GM12878 (cell line): ENCODE data around the gene DIDO1. TPM values are rescaled to one million over a fixed set of nuclear protein-coding genes. Genes with fewer than 3 reads are reported as not detected.

Experiments
- ATAC-seq: fragments of 200-7000 bp; cut with Tn5 transposase; 3 replicates; pipeline ENCODE4 v1.9.1; 2020; ENCODE audit warnings: mild to moderate bottlenecking, moderate library complexity
- BruUV-seq: library from RNA; stranded (reverse); fragments of 400-500 nt; replicated peaks from 2 replicates; lab custom pipeline; 2021; lab: Mats Ljungman, UMichigan
- CTCF ChIA-PET: fragments of 300-600 bp; sonication (Branson Sonifier 250); formaldehyde crosslinking; extraction: SDS; loops from one replicate; lab custom pipeline; 2021; ENCODE audit warnings: inconsistent platforms; lab: Yijun Ruan, JAX
- POLR2A ChIA-PET: fragments of 350-600 bp; formaldehyde crosslinking; extraction: SDS; loops from one replicate; lab custom pipeline; 2021; ENCODE audit warnings: inconsistent platforms; lab: Charles Lee
- RAD21 ChIA-PET: fragments of 300-600 bp; sonication (Branson Sonifier 250); formaldehyde crosslinking; loops from one replicate; lab custom pipeline; 2023; ENCODE audit warnings: antibody characterized with exemption; ENCODE audit not compliant: unreplicated experiment; lab: Charles Lee
- SMC1A ChIA-PET: fragments of 300-600 bp; sonication (Branson Sonifier 250); formaldehyde crosslinking; loops from one replicate; lab custom pipeline; 2023; ENCODE audit not compliant: unreplicated experiment, uncharacterized antibody; lab: Charles Lee
- DNase-seq: peaks from one replicate; pipeline ENCODE4 v3.0.0-alpha.2; 2011; ENCODE audit warnings: low read depth, low spot score
- FAIRE-seq: peaks from 3 replicates; lab custom pipeline; 2011; peaks lifted over from hg19 to GRCh38; lab: Jason Lieb, UNC
- H2AFZ ChIP-seq: 2 replicates; pipeline ENCODE4 v1.6.0; 2011; ENCODE audit warnings: low read depth, low read length, control low read depth; ENCODE audit not compliant: control insufficient read depth
- H3K27ac ChIP-seq: 2 replicates; pipeline ENCODE4 v1.5.1; 2011; ENCODE audit warnings: control low read depth; ENCODE audit not compliant: control insufficient read depth, insufficient read depth
- H3K27me3 ChIP-seq, 2 experiments: replicated peaks in 1 of 2; 2 replicates each; pipeline versions ENCODE4 v1.6.0 to v1.6.1; 2011; ENCODE audit warnings: low read length in 1 of 2; ENCODE audit not compliant: control insufficient read depth in 2 of 2, insufficient read depth in 2 of 2
- H3K36me3 ChIP-seq, 2 experiments: 2 replicates each; pipeline ENCODE4 v1.5.1; 2011; ENCODE audit warnings: low read length in 1 of 2; ENCODE audit not compliant: control insufficient read depth in 2 of 2, insufficient read depth in 2 of 2
- H3K4me1 ChIP-seq: 2 replicates; pipeline ENCODE4 v1.6.1; 2011; ENCODE audit warnings: mild to moderate bottlenecking, low read length, moderate library complexity, mixed read lengths; ENCODE audit not compliant: control insufficient read depth, insufficient read depth
- H3K4me2 ChIP-seq: 2 replicates; pipeline ENCODE4 v1.6.0; 2011; ENCODE audit warnings: control low read depth; ENCODE audit not compliant: control insufficient read depth, insufficient read depth
- H3K4me3 ChIP-seq: fragments of 200-600 bp; sonication (generic); 2 replicates; pipeline ENCODE4 v1.5.1; 2016
- H3K79me2 ChIP-seq: 2 replicates; pipeline ENCODE4 v1.6.0; 2011; ENCODE audit warnings: low read length; ENCODE audit not compliant: control insufficient read depth, insufficient read depth
- H3K9ac ChIP-seq: 2 replicates; pipeline ENCODE4 v1.8.0; 2011; ENCODE audit warnings: low read length, control low read depth, mixed read lengths; ENCODE audit not compliant: control insufficient read depth, insufficient read depth
- H3K9me3 ChIP-seq: replicated peaks from 3 replicates; pipeline ENCODE4 v1.5.1; 2011; ENCODE audit warnings: mild to moderate bottlenecking, low read length; ENCODE audit not compliant: control insufficient read depth, insufficient read depth
- H4K20me1 ChIP-seq: 2 replicates; pipeline ENCODE4 v1.6.0; 2011; ENCODE audit not compliant: control insufficient read depth, insufficient read depth
- CEBPZ ChIP-seq: fragments of 150-350 bp; IDR thresholded peaks from 2 replicates; pipeline ENCODE4 v1.6.1; 2016; ENCODE audit warnings: low read depth, low read length
- CHD2 ChIP-seq: IDR thresholded peaks from 2 replicates; pipeline ENCODE4 v1.6.1; 2011; ENCODE audit warnings: low read depth, low read length, improper control_type of control experiment, borderline replicate concordance
- ELK1 ChIP-seq: IDR thresholded peaks from 2 replicates; pipeline ENCODE4 v1.6.1; 2012; ENCODE audit warnings: low read depth, low read length, improper control_type of control experiment
- JUNB ChIP-seq: IDR thresholded peaks from 2 replicates; pipeline ENCODE4 v1.6.1; 2016; ENCODE audit warnings: antibody characterized with exemption, mild to moderate bottlenecking
- PAX5 ChIP-seq: IDR thresholded peaks from 2 replicates; pipeline ENCODE4 v1.6.1; 2011; ENCODE audit warnings: low read depth, low read length, borderline replicate concordance
- USF1 ChIP-seq: IDR thresholded peaks from 2 replicates; pipeline ENCODE4 v1.6.1; 2011; ENCODE audit warnings: borderline replicate concordance, low read depth, mild to moderate bottlenecking, moderate library complexity, mixed read lengths, low read length; ENCODE audit not compliant: insufficient read depth; ENCODE audit errors: extremely low read length
- YBX1 ChIP-seq: fragments of 450-650 bp; IDR thresholded peaks from 2 replicates; pipeline ENCODE4 v1.6.1; 2016; ENCODE audit warnings: antibody characterized with exemption
- ZBED1 ChIP-seq: IDR thresholded peaks from 2 replicates; pipeline ENCODE4 v1.6.1; 2016; ENCODE audit warnings: borderline replicate concordance
- ZNF622 ChIP-seq: fragments of 450-650 bp; IDR thresholded peaks from 2 replicates; pipeline ENCODE4 v1.6.1; 2017; ENCODE audit warnings: mild to moderate bottlenecking, inconsistent platforms
- WGBS: methylation state at CpG from one replicate; pipeline ENCODE4 v1.1.6; 2016; ENCODE audit warnings: low lambda C conversion rate; ENCODE audit not compliant: insufficient replicate concordance, insufficient coverage; ENCODE audit errors: missing lambda C conversion rate; 5-methylcytosine and 5-hydroxymethylcytosine counted together
- in situ Hi-C: fragments of 300-500 bp; cut with MboI; formaldehyde crosslinking; loops from 9 replicates; pipeline ENCODE4 v1.14.3; 2018; ENCODE audit warnings: mixed read lengths
- intact Hi-C: fragments of 100-400 bp; cut with micrococcal nuclease; formaldehyde crosslinking; loops from one replicate; pipeline ENCODE4 v1.14.2; 2022; ENCODE audit not compliant: unreplicated experiment
- polyA plus RNA-seq, 11 experiments: library from polyadenylated mRNA; depleted of rRNA in 4 of 11; unstranded in 6 of 11; stranded (reverse) in 5 of 11; fragments of >200 nt; fragmentation: Nextera tagmentation in 4 of 11; fragmentation: Illumina TruSeq in 1 of 11; extraction: Ambion mirVana in 4 of 11; extraction: Trizol in 1 of 11; gene quantifications; 1 replicate in 1 of 11; 2 replicates in 10 of 11; pipeline versions ENCODE4 v1.2.1 to v1.2.3, GENCODE V29; 2011 to 2016; ENCODE audit warnings: inconsistent platforms in 2 of 11, missing spikeins in 2 of 11, low read depth in 1 of 11
- total RNA-seq, 4 experiments: library from RNA; depleted of rRNA in 3 of 4; stranded (reverse); fragments of >200 nt in 3 of 4; fragmentation: Illumina TruSeq in 1 of 4; extraction: Trizol in 1 of 4; gene quantifications; 2 replicates each; pipeline versions ENCODE4 v1.2.1 to v1.2.3, GENCODE V29; 2013 to 2021
- TF ChIP-seq, protein P1 (sequence below): fragments of 450-650 bp; IDR thresholded peaks from 2 replicates; pipeline ENCODE4 v1.6.1; 2016; ENCODE audit warnings: mild to moderate bottlenecking

Gene DIDO1
- total and polyA plus RNA-seq, 10 of the 15 experiments (the other 5 are each of a cell fraction or from before 2014, with no cell fraction given) = 5.5 to 56.4 (median 38.4) TPM

DNA sequence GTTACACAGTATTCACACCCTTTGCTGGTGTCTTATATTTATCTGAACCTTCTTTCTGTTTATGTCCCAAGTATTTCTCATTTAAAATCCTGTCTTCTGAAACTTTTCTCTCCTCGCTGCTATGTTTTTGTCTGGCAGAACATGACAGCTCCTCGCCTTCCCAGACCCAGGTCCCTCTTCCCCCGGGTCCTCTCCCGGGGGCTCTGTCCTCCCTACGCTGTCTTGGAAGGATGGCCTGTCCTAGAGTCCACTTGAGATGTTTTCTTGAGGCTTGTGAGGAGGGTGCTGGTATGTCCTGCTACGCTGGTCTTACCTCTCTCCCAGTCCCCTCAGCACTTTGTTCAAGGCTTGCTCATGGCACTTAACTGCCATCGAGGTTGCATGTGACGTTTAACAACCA lies 17.9 kb upstream of the DIDO1 start:
- DNase-seq (no peak), ATAC-seq (no peak), FAIRE-seq (no peak)
- no peak overlapping the region for H2AFZ ChIP-seq
- SMC1A ChIA-PET = no interaction called here
- H3K4me2 ChIP-seq = no peak overlapping the region
- no peaks in the 10 kb centered on the region for H3K27me3 ChIP-seq
- no peaks in the 10 kb centered on the region for H4K20me1 ChIP-seq
- 93% methylated on average over 8 of the region's 8 CpGs for WGBS
- in situ Hi-C loops = no loop called here
- H3K79me2 ChIP-seq = peaks cover 23% of the 10 kb centered on the region
- H3K27ac ChIP-seq = no peak overlapping the region
- H3K4me3 ChIP-seq = no peak overlapping the region
- CTCF ChIA-PET = interaction anchor here (1.1 kb wide), 1 partner anchor 43 kb away, joined by 3 read pairs; no protein-coding TSS in a partner anchor
- intact Hi-C loops = no loop called here
- peaks cover 24 to 56% of the 10 kb centered on the region in 2 experiments for H3K36me3 ChIP-seq
- TF ChIP-seq USF1 (no peak), ZNF622 (no peak)
- TF ChIP-seq, protein P1, sequence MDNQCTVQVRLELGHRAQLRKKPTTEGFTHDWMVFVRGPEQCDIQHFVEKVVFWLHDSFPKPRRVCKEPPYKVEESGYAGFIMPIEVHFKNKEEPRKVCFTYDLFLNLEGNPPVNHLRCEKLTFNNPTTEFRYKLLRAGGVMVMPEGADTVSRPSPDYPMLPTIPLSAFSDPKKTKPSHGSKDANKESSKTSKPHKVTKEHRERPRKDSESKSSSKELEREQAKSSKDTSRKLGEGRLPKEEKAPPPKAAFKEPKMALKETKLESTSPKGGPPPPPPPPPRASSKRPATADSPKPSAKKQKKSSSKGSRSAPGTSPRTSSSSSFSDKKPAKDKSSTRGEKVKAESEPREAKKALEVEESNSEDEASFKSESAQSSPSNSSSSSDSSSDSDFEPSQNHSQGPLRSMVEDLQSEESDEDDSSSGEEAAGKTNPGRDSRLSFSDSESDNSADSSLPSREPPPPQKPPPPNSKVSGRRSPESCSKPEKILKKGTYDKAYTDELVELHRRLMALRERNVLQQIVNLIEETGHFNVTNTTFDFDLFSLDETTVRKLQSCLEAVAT = no peak
- no peak overlapping the region for H3K9ac ChIP-seq
- RAD21 ChIA-PET = no interaction called here
- BruUV-seq = no TSS peak
- POLR2A ChIA-PET = no interaction called here
- peaks cover 1% of the 10 kb centered on the region; the same call in 1 of the 3 replicates for H3K9me3 ChIP-seq
- 0 out of 2 replicates have a peak, but pooled peaks cover 5% of the 10 kb centered on the region for H3K4me1 ChIP-seq

DNA sequence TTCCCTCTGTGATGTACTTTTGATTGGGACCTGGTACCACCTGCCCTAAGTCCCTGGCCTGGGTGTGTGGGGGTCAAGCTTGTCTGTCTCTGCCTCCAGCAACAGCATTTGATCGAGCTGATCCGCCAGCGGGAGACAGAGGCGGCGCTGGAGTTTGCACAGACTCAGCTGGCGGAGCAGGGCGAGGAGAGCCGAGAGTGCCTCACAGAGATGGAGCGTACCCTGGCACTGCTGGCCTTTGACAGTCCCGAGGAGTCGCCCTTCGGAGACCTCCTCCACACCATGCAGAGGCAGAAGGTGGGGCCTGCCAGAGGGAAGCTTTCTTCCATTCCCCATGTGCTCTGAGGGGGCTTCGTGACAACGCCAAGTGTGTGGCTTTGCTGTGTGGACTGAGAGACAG lies 17.1 kb upstream of the DIDO1 start:
- H3K4me1 ChIP-seq = 0 out of 2 replicates have a peak, but pooled peaks cover 5% of the 10 kb centered on the region
- H3K36me3 ChIP-seq = peaks cover 20 to 56% of the 10 kb centered on the region in 2 experiments
- in situ Hi-C loops (no loop called here), intact Hi-C loops (no loop called here)
- H3K4me2 ChIP-seq = no peak overlapping the region
- ChIA-PET SMC1A (no interaction called here), POLR2A (no interaction called here), CTCF (no interaction called here), RAD21 (no interaction called here)
- H3K9ac ChIP-seq = no peak overlapping the region
- H3K27me3 ChIP-seq = no peaks in the 10 kb centered on the region
- H3K4me3 ChIP-seq = no peak overlapping the region
- no peaks in the 10 kb centered on the region for H3K9me3 ChIP-seq
- no peak overlapping the region for H2AFZ ChIP-seq
- FAIRE-seq (no peak), ATAC-seq (no peak), DNase-seq (no peak)
- no peak overlapping the region for H3K27ac ChIP-seq
- BruUV-seq = no TSS peak
- no peaks in the 10 kb centered on the region for H4K20me1 ChIP-seq
- WGBS = 100% methylated on average over 13 of the region's 14 CpGs
- peaks cover 31% of the 10 kb centered on the region for H3K79me2 ChIP-seq
- no peak for TF ChIP-seq CEBPZ
- no peak for TF ChIP-seq ELK1
- no peak for TF ChIP-seq ZBED1
- no peak for TF ChIP-seq PAX5
- no peak for TF ChIP-seq CHD2
- no peak for TF ChIP-seq YBX1
- no peak for TF ChIP-seq JUNB
